Astrocyte (in vitro differentiated cells and primary cell): ENCODE results near the gene FBXL13.

Experiments used
- EZH2 ChIP-seq: IDR thresholded peaks from 2 replicates; pipeline ENCODE4 v1.6.1; 2012; ENCODE audit warnings: mild to moderate bottlenecking, low read length, inconsistent platforms; ENCODE audit not compliant: insufficient read depth
- TF ChIP-seq, protein P1 (sequence below): IDR thresholded peaks from 2 replicates; pipeline ENCODE4 v1.5.1; 2011; ENCODE audit warnings: low read depth, mild to moderate bottlenecking, inconsistent platforms, low read length, moderate library complexity; ENCODE audit not compliant: insufficient read depth

DNA sequence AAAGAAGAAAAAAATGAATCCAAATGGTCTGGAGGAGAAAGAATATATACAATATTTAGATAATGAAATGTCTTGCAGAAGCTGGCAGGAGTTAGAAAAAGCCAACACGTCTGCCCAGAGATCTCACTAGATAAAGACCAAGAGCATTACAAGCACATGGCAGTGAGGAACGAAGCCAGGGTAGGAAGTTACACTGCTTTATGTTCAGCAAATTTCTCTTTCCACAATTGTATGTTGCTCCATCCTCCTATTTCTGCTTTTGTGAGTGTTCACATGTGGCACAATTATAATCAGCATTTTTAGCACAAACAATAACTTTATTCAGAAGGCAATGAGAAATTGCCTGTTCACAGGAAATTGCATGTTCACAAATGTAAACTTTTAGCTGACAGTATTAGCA lies 108.1 kb downstream of the FBXL13 start:
- TF ChIP-seq, protein P1, sequence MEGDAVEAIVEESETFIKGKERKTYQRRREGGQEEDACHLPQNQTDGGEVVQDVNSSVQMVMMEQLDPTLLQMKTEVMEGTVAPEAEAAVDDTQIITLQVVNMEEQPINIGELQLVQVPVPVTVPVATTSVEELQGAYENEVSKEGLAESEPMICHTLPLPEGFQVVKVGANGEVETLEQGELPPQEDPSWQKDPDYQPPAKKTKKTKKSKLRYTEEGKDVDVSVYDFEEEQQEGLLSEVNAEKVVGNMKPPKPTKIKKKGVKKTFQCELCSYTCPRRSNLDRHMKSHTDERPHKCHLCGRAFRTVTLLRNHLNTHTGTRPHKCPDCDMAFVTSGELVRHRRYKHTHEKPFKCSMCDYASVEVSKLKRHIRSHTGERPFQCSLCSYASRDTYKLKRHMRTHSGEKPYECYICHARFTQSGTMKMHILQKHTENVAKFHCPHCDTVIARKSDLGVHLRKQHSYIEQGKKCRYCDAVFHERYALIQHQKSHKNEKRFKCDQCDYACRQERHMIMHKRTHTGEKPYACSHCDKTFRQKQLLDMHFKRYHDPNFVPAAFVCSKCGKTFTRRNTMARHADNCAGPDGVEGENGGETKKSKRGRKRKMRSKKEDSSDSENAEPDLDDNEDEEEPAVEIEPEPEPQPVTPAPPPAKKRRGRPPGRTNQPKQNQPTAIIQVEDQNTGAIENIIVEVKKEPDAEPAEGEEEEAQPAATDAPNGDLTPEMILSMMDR: no peak
- TF ChIP-seq EZH2: no peak
